A549 (cell line): Measurements from ENCODE around the gene ARHGAP32. TPM values are rescaled to one million over a fixed set of nuclear protein-coding genes. Genes with fewer than 3 reads are reported as not detected.

Experiments
- ATAC-seq, 2 experiments: fragments of 200-7000 bp in 1 of 2; fragments of >200 bp in 1 of 2; cut with Nextera tagmentation in 1 of 2; cut with Tn5 transposase in 1 of 2; 3 replicates each; pipeline versions ENCODE4 v1.8.0 to v1.9.1; 2018 to 2020; ENCODE audit warnings: mild to moderate bottlenecking in 1 of 2, moderate library complexity in 1 of 2
- CTCF ChIA-PET: fragments of 300-600 bp; sonication (Branson Sonifier 250); formaldehyde crosslinking; extraction: SDS; loops from one replicate; lab custom pipeline; 2021; ENCODE audit warnings: antibody characterized with exemption, inconsistent platforms; lab: Yijun Ruan, JAX
- POLR2A ChIA-PET: fragments of 350-600 bp; formaldehyde crosslinking; extraction: SDS; loops from one replicate; lab custom pipeline; 2021; ENCODE audit warnings: antibody characterized with exemption, inconsistent platforms; lab: Yijun Ruan, JAX
- DNase-seq, 2 experiments: peaks; one replicate each; pipeline versions ENCODE4 v3.0.0 to v3.0.0-alpha.2; 2011 to 2016; ENCODE audit warnings: low read depth in 1 of 2, low spot score in 1 of 2
- FAIRE-seq: peaks from 2 replicates; lab custom pipeline; 2011; peaks lifted over from hg19 to GRCh38; lab: Jason Lieb, UNC
- H3K27ac ChIP-seq, 2 experiments: fragments of >200 bp; sonication (Bioruptor Twin); formaldehyde crosslinking; 3 replicates each; pipeline ENCODE4 v1.5.1; 2016 to 2017
- H3K4me1 ChIP-seq: fragments of >200 bp; sonication (Bioruptor Twin); formaldehyde crosslinking; 3 replicates; pipeline ENCODE4 v1.6.1; 2016
- H3K4me2 ChIP-seq: fragments of >200 bp; sonication (Bioruptor Twin); formaldehyde crosslinking; 3 replicates; pipeline ENCODE4 v1.6.1; 2016
- H3K4me3 ChIP-seq: fragments of >200 bp; sonication (Bioruptor Twin); formaldehyde crosslinking; 3 replicates; pipeline ENCODE4 v1.5.1; 2016
- H3K9me3 ChIP-seq: fragments of >200 bp; sonication (Bioruptor Twin); formaldehyde crosslinking; 3 replicates; pipeline ENCODE4 v1.6.1; 2016
- ATOH8 ChIP-seq: fragments of 250-450 bp; sonication (Bioruptor Pico); IDR thresholded peaks from 2 replicates; pipeline ENCODE4 v1.5.0; 2020; ENCODE audit warnings: low read depth, mild to moderate bottlenecking, moderate library complexity
- E2F6 ChIP-seq: IDR thresholded peaks from 2 replicates; pipeline ENCODE4 v1.6.1; 2012; ENCODE audit warnings: low read depth, borderline replicate concordance
- EP300 ChIP-seq, 2 experiments: fragments of >200 bp; sonication (Bioruptor Twin); formaldehyde crosslinking; IDR thresholded peaks; 2 replicates in 1 of 2; 3 replicates in 1 of 2; pipeline ENCODE4 v1.6.1; 2016 to 2017
- ESRRA ChIP-seq: fragments of 150-350 bp; IDR thresholded peaks from 2 replicates; pipeline ENCODE4 v1.6.1; 2014; ENCODE audit warnings: mild to moderate bottlenecking, low read length, borderline replicate concordance
- FOSL2 ChIP-seq, 2 experiments: fragments of 450-650 bp in 1 of 2; fragments of >200 bp in 1 of 2; sonication (Bioruptor Twin) in 1 of 2; formaldehyde crosslinking; IDR thresholded peaks; 2 replicates each; pipeline versions ENCODE4 v1.5.0 to v1.6.1; 2016 to 2020; ENCODE audit warnings: mild to moderate bottlenecking in 1 of 2, moderate library complexity in 1 of 2
- FOXS1 ChIP-seq: fragments of 250-450 bp; sonication (Bioruptor Pico); IDR thresholded peaks from 2 replicates; pipeline ENCODE4 v1.5.0; 2020; ENCODE audit warnings: mild to moderate bottlenecking, moderate library complexity
- HDAC2 ChIP-seq: fragments of 200-600 bp; sonication (generic); IDR thresholded peaks from 2 replicates; pipeline ENCODE4 v1.6.1; 2016
- HOXB13 ChIP-seq: fragments of 250-450 bp; sonication (Bioruptor Pico); IDR thresholded peaks from 2 replicates; pipeline ENCODE4 v1.5.0; 2020; ENCODE audit warnings: low read depth, mild to moderate bottlenecking, moderate library complexity
- JUN ChIP-seq, 2 experiments: fragments of >200 bp; sonication (Bioruptor Twin); formaldehyde crosslinking; IDR thresholded peaks; 2 replicates in 1 of 2; 3 replicates in 1 of 2; pipeline ENCODE4 v1.6.1; 2016 to 2017
- MAFK ChIP-seq: fragments of 450-650 bp; IDR thresholded peaks from 2 replicates; pipeline ENCODE4 v1.6.1; 2014; ENCODE audit not compliant: partially characterized antibody
- MAX ChIP-seq: IDR thresholded peaks from 2 replicates; pipeline ENCODE4 v1.6.1; 2012
- MYC ChIP-seq: IDR thresholded peaks from 2 replicates; pipeline ENCODE4 v1.6.1; 2012; ENCODE audit warnings: mild to moderate bottlenecking, inconsistent platforms, low read length, improper control_type of control experiment, borderline replicate concordance
- POLR2A ChIP-seq: IDR thresholded peaks from 2 replicates; pipeline ENCODE4 v1.6.1; 2012; ENCODE audit warnings: mild to moderate bottlenecking, low read length
- RAD21 ChIP-seq, 2 experiments: fragments of >200 bp in 1 of 2; sonication (Bioruptor Twin) in 1 of 2; formaldehyde crosslinking in 1 of 2; IDR thresholded peaks in 1 of 2; conservative IDR thresholded peaks in 1 of 2; 2 replicates in 1 of 2; 3 replicates in 1 of 2; pipeline ENCODE4 v1.6.1; 2012 to 2018; ENCODE audit warnings: inconsistent platforms in 1 of 2
- RARB ChIP-seq: fragments of 250-450 bp; sonication (Bioruptor Pico); IDR thresholded peaks from 2 replicates; pipeline ENCODE4 v1.8.0; 2021; ENCODE audit warnings: mild to moderate bottlenecking, moderate library complexity
- RCOR1 ChIP-seq: fragments of 150-350 bp; IDR thresholded peaks from 2 replicates; pipeline ENCODE4 v1.6.1; 2014; ENCODE audit warnings: antibody characterized with exemption, low read length, low read depth
- SMC3 ChIP-seq: fragments of >200 bp; sonication (Bioruptor Twin); formaldehyde crosslinking; IDR thresholded peaks from 3 replicates; pipeline ENCODE4 v1.6.1; 2018; ENCODE audit warnings: inconsistent platforms
- SREBF2 ChIP-seq: fragments of 450-650 bp; IDR thresholded peaks from 2 replicates; pipeline ENCODE4 v1.6.1; 2014; ENCODE audit warnings: mild to moderate bottlenecking, moderate library complexity
- TFCP2L1 ChIP-seq: fragments of 250-450 bp; sonication (Bioruptor Pico); IDR thresholded peaks from 2 replicates; pipeline ENCODE4 v1.5.0; 2021; ENCODE audit warnings: mild to moderate bottlenecking
- TP53 ChIP-seq: fragments of 250-450 bp; sonication (Bioruptor Pico); IDR thresholded peaks from 2 replicates; pipeline ENCODE4 v1.5.0; 2021; ENCODE audit warnings: mild to moderate bottlenecking, moderate library complexity
- ZSCAN20 ChIP-seq: fragments of 250-450 bp; sonication (Bioruptor Pico); IDR thresholded peaks from 2 replicates; pipeline ENCODE4 v1.8.0; 2022; ENCODE audit warnings: mild to moderate bottlenecking, moderate library complexity
- WGBS: methylation state at CpG from one replicate; pipeline ENCODE4 v1.1.6; 2017; ENCODE audit errors: missing lambda C conversion rate; 5-methylcytosine and 5-hydroxymethylcytosine counted together
- polyA plus RNA-seq, 4 experiments: library from polyadenylated mRNA; depleted of rRNA in 3 of 4; stranded (reverse); fragments of >200 nt; fragmentation: RNase III in 1 of 4; extraction: RNeasy Plus Mini Kit Qiagen cat#74134 plus additional on column Dnase treatment in 1 of 4; gene quantifications; 2 replicates in 3 of 4; 3 replicates in 1 of 4; pipeline ENCODE4 v1.2.3, GENCODE V29; 2011 to 2017
- TF ChIP-seq, protein P1 (sequence below): fragments of >200 bp; sonication (Bioruptor Twin); formaldehyde crosslinking; IDR thresholded peaks from 3 replicates; pipeline ENCODE4 v1.6.1; 2016
- TF ChIP-seq, protein P2 (sequence below): fragments of >200 bp; sonication (Bioruptor Twin); formaldehyde crosslinking; IDR thresholded peaks from 3 replicates; pipeline ENCODE4 v1.5.1; 2016

Gene ARHGAP32
- polyA plus RNA-seq, 2 of the 4 experiments (the other 2 are of a cell fraction) = 4.4 to 9.0 TPM

DNA sequence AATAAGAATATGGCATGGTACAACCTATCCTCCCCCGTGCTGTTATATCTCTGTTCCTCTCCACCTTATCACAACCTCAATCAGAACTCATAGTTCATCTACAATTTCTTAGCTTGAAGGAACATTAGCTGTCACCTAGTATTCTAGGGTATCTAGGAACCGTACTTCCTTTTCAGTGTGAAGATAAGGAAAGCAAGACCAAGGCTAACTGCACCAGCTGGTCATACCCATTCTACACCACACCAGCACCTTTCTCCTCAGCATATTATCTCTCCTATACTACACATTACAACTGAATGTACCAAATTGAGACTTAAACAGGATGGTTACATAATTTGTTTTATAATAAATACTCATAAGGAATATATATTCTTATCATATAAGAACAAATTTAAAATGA is 73.1 kb downstream of the ARHGAP32 start:
- no peak for ATAC-seq
- Histone ChIP-seq H3K4me2 (no peak overlapping the region), H3K4me3 (no peak overlapping the region), H3K27ac (no peak overlapping the region), H3K9me3 (no peaks in the 10 kb centered on the region), H3K4me1 (peaks cover 45% of the 10 kb centered on the region)
- FAIRE-seq = no peak
- TF ChIP-seq FOXS1 (CRISPR knock-in tag) = no peak
- CTCF ChIA-PET = interaction anchor here (0.6 to 1.3 kb wide), 7 partner anchors 18 to 631 kb away, joined by 3 to 7 read pairs (median 3); no protein-coding TSS in a partner anchor
- POLR2A ChIA-PET = no interaction called here
- DNase-seq = no peak
- WGBS = 80% methylated on average over 2 of the region's 2 CpGs

DNA sequence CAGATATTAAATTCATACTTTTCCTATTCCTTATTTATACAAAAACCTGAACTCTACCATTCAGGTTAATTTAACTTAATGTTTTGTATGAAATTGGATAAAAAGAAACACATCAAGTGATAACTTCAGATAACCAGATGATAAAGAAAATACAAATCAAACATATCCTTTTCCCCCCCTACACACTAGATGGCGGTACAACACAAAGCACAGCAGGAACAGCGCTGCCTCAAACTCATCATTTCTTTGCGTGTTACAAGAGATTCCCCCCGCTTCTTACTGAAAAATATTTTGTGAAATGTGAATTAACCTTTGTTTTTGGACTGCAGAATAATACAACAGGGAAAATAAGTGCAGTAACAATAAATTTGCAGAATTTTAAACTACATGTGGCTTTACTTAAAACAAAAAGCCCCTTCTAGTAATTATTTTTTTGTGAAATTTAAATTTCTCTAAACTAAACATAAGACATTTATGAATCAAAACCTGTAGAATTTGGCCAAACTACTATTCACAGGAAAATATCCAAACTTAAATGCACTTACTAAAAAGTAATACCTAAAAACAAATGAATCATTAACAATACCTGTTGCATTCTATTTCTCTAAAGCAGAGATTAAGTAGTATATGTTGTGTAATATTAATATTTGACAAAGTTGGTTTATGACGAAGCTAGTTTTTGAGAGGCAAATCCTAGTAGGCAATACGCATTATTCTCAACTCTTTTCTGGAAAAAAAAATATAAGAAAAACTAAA is 74.4 kb downstream of the ARHGAP32 start:
- CTCF ChIA-PET = interaction anchor here (0.7 to 1.6 kb wide), 19 partner anchors 10 to 633 kb away, joined by 3 to 7 read pairs (median 3); no protein-coding TSS in a partner anchor
- no peak overlapping the region for H3K27ac ChIP-seq
- POLR2A ChIA-PET = no interaction called here
- FAIRE-seq (peak; percentile 63), DNase-seq (peak; percentile 15 to 74), ATAC-seq (peak in 1 of 2 experiments; percentile 57; a peak in 2 of 6 replicates)
- no peaks in the 10 kb centered on the region for H3K9me3 ChIP-seq
- TF ChIP-seq MAFK = no peak
- TF ChIP-seq, protein P1, sequence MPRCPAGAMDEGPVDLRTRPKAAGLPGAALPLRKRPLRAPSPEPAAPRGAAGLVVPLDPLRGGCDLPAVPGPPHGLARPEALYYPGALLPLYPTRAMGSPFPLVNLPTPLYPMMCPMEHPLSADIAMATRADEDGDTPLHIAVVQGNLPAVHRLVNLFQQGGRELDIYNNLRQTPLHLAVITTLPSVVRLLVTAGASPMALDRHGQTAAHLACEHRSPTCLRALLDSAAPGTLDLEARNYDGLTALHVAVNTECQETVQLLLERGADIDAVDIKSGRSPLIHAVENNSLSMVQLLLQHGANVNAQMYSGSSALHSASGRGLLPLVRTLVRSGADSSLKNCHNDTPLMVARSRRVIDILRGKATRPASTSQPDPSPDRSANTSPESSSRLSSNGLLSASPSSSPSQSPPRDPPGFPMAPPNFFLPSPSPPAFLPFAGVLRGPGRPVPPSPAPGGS = no peak
- TF ChIP-seq SMC3 = peak; percentile 93
- no peak for TF ChIP-seq E2F6
- no peak for TF ChIP-seq ZSCAN20 (CRISPR knock-in tag)
- TF ChIP-seq, protein P2, sequence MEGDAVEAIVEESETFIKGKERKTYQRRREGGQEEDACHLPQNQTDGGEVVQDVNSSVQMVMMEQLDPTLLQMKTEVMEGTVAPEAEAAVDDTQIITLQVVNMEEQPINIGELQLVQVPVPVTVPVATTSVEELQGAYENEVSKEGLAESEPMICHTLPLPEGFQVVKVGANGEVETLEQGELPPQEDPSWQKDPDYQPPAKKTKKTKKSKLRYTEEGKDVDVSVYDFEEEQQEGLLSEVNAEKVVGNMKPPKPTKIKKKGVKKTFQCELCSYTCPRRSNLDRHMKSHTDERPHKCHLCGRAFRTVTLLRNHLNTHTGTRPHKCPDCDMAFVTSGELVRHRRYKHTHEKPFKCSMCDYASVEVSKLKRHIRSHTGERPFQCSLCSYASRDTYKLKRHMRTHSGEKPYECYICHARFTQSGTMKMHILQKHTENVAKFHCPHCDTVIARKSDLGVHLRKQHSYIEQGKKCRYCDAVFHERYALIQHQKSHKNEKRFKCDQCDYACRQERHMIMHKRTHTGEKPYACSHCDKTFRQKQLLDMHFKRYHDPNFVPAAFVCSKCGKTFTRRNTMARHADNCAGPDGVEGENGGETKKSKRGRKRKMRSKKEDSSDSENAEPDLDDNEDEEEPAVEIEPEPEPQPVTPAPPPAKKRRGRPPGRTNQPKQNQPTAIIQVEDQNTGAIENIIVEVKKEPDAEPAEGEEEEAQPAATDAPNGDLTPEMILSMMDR = peak; percentile 93
- TF ChIP-seq POLR2A = no peak
- TF ChIP-seq SREBF2 = no peak
- no peak for TF ChIP-seq HDAC2
- peak; percentile 95 to 98 for TF ChIP-seq RAD21 (conservative IDR thresholded peaks at IDR 0.05 in 1 of 2, IDR thresholded peaks at IDR 0.05 in 1 of 2)
- no peak for TF ChIP-seq RARB (CRISPR knock-in tag)
- TF ChIP-seq MYC = no peak
- TF ChIP-seq TFCP2L1 (CRISPR knock-in tag) = no peak
- no peak overlapping the region for H3K4me3 ChIP-seq
- H3K4me1 ChIP-seq = peaks cover 47% of the 10 kb centered on the region
- H3K4me2 ChIP-seq = peak overlapping the region; percentile 86
- WGBS = 12% methylated on average over 6 of the region's 6 CpGs

- ATAC-seq = peak; percentile 34 to 79; a peak in 4 of 6 replicates
- WGBS = 0% methylated on average over 2 of the region's 2 CpGs
- peak overlapping the region; percentile 86 for H3K4me2 ChIP-seq
- FAIRE-seq = no peak
- peak in 1 of 2 experiments; percentile 63 for DNase-seq
- CTCF ChIA-PET = interaction anchor here (1.0 to 1.7 kb wide), 3 partner anchors 16 to 216 kb away, joined by 3 to 8 read pairs (median 4); no protein-coding TSS in a partner anchor
- H3K27ac ChIP-seq = peak overlapping the region; percentile 71 to 78
- peak overlapping the region; percentile 9; the same call in 1 of the 3 replicates for H3K4me3 ChIP-seq
- peaks cover 47% of the 10 kb centered on the region for H3K4me1 ChIP-seq
- POLR2A ChIA-PET = no interaction called here
- no peaks in the 10 kb centered on the region for H3K9me3 ChIP-seq
- no peak for TF ChIP-seq ATOH8
- no peak for TF ChIP-seq JUN (IDR thresholded peaks at IDR 0.05)
- TF ChIP-seq SREBF2 = no peak
- TF ChIP-seq HOXB13 (CRISPR knock-in tag) = no peak
- TF ChIP-seq, protein P2 = no peak
- TF ChIP-seq POLR2A = no peak
- TF ChIP-seq ESRRA = no peak
- no peak for TF ChIP-seq TP53 (CRISPR knock-in tag)
- TF ChIP-seq FOSL2 (IDR thresholded peaks at IDR 0.05) = no peak
- TF ChIP-seq FOSL2 (CRISPR knock-in tag; IDR thresholded peaks at IDR 0.05) = peak; percentile 69
- no peak for TF ChIP-seq MAX
- TF ChIP-seq EP300 (IDR thresholded peaks at IDR 0.05) = no peak
- no peak for TF ChIP-seq RCOR1
Measured at GRCh38 chr11:129115652-129116586, 76.2 kb downstream of the ARHGAP32 start.
